ENCODE data around the gene TFE3.
"Not testable (repeated sequence)": the region's sequence is repeated elsewhere in the genome, so short reads cannot be mapped to it uniquely, and the experiment has no call there.

Gene TFE3

DNA sequence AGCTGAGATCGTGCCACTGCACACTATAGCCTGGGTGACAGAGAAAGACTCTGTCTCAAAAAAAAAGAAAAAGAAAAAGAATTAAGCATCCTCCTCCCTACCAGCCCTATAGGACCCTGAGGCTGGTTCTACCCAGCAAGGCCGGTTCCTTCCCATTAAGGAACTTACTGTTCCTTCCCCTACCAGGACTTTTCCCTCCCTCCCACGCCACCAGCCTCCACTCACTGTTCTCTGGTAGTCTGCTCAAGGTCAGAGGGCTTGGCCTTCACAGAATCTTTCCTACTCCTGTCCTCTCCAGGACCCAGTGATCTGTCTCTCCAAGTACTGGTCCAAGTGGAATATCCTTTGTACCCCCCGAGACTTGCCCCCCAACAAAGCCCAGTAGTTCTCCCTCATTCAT is 42.5 kb downstream of the TFE3 start:
- DNase-seq (ENCODE audit: low read depth), result no peak

- DNase-seq (ENCODE audit: low read depth), result no peak
Observed at GRCh38 chrX:48999030-48999429, 44.1 kb downstream of the TFE3 start.

GRCh38 chrX:48998391-48998790 is 44.8 kb downstream of the TFE3 start:
- no peak for DNase-seq (ENCODE audit: low read depth)

- DNase-seq (ENCODE audit: low read depth), result no peak
Observed at GRCh38 chrX:48997865-48998264, 45.3 kb downstream of the TFE3 start.

- no peak for DNase-seq (ENCODE audit: low read depth)
Observed at GRCh38 chrX:48997455-48997854, 45.7 kb downstream of the TFE3 start.

DNA sequence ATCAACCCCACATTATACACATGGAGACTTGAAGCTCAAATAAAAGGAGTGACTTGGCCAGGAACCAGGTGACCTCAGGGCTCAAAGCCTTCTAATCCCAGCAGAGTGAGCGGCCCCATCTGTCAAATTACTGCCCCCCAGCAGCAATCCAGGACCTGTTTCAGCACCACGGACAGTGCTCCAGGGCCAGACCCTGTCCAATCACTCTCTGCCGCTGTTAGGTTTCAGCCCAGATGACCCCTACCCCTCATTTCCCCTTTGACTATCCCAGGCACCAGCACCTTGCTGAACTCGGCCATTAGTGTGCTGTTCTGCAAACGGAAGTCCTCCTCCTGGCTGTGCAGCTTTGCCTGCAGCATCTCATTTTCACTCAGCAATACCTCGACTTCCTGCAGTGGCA is 46.2 kb downstream of the TFE3 start:
- no peak for DNase-seq (ENCODE audit: low read depth)

DNA sequence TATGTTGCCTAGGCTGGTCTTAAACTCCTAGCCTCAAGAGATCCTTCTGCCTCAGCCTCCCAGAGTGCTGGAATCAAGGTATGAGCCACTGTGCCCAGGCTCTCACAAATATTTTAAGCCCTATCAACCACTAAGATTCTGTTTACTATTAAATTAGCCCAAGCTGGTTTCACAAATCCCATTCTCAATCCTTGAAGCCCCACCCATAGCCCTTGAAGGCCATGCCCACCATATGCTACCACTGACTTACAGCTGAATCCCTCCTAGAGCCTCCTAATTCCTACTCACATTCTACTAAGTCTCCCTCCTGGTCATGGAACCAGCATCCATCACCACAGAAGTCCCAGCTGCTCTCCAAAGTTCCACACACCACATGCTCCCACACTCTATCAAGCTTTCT is 50.8 kb downstream of the TFE3 start:
- DNase-seq (ENCODE audit: low read depth), result no peak

- no peak for DNase-seq (ENCODE audit: low read depth)
Observed at GRCh38 chrX:48989483-48989882, 53.7 kb downstream of the TFE3 start.

- DNase-seq (ENCODE audit: low read depth), result no peak
Observed at GRCh38 chrX:48983896-48984295, 59.3 kb downstream of the TFE3 start.

DNA sequence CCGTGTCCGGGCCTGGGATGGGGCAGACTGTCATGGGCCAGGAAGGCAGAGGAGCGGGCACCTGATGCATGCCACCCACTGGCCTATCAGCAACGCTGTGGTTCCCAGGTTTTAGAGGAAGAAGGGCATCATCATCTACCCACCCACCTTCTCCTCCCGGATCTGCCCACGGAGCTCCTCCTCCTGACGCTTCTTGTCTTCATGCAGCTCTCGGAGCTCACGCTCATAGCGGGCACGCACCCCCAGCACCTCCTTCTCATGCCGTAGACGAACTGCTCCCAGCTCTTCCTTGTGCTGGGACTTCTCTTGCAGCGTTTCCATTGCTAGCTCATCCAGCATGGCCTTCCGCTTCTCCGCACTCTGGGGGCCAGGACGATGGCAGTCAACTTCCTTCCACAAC is 60.1 kb downstream of the TFE3 start:
- no peak for DNase-seq (ENCODE audit: low read depth)

GRCh38 chrX:48981178-48981577 is 62.0 kb downstream of the TFE3 start:
- DNase-seq (ENCODE audit: low read depth), result no peak

DNA sequence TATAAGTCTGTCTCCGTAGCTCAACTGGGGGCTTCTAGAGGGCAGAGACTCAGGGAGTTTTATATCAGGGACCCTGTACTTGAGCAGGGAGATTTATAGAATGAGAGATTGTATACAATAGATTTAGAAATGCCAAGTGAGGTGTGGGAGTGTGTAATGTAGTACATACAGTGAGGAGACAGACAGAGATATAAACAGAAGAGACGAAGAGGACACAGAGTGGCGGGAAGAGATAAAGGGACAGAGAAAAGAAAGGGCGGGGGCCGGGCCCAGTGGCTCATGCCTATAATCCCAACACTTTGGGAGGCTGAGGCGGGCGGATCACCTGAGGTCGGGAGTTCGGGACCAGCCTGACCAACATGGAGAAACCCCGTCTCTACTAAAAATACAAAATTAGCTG is 62.8 kb downstream of the TFE3 start:
- not testable (repeated sequence) for DNase-seq (ENCODE audit: low read depth)

Data from activated T-helper 9 cell treated with anti-CD3 and anti-CD28 coated beads, Interleukin-2, amount 50 U/mL, for 16 hours (primary cell).